Uterus (tissue), 4 donors: Measurements from ENCODE around the gene CAMK2D. TPM values are rescaled to one million over a fixed set of nuclear protein-coding genes. Genes with fewer than 3 reads are reported as not detected.

ENCODE experiments used
- DNase-seq, 2 donors: peaks; one replicate each; pipeline ENCODE4 v3.0.0-alpha.2; 2019 to 2020
- H3K27ac ChIP-seq, 2 donors: fragments of 200-600 bp; sonication (generic); 1 replicate in 1 of 2; 2 replicates in 1 of 2; pipeline ENCODE4 v1.5.1; 2016 to 2018
- H3K27me3 ChIP-seq, 2 donors: fragments of 200-600 bp; sonication (generic); one replicate each; pipeline ENCODE4 v1.5.1; 2018 to 2019; ENCODE audit warnings: control low read depth in 1 of 2
- H3K36me3 ChIP-seq, 2 donors: fragments of 200-600 bp; sonication (generic); one replicate each; pipeline ENCODE4 v1.5.1; 2019; ENCODE audit warnings: control low read depth in 1 of 2
- H3K4me1 ChIP-seq, 2 donors: fragments of 200-600 bp; sonication (generic); one replicate each; pipeline ENCODE4 v1.5.1; 2018 to 2019; ENCODE audit warnings: control low read depth in 1 of 2
- H3K4me3 ChIP-seq, 2 donors: fragments of 200-600 bp; sonication (generic); 1 replicate in 1 of 2; 2 replicates in 1 of 2; pipeline ENCODE4 v1.5.1; 2018 to 2019; ENCODE audit warnings: mild to moderate bottlenecking in 1 of 2
- H3K9me3 ChIP-seq, 2 donors: fragments of 200-600 bp; sonication (generic); one replicate each; pipeline ENCODE4 v1.5.1; 2019; ENCODE audit warnings: control low read depth in 1 of 2
- CTCF ChIP-seq, 4 experiments: fragments of 200-600 bp in 2 of 4; fragments of 450-650 bp in 2 of 4; sonication (generic) in 2 of 4; IDR thresholded peaks; one replicate each; pipeline ENCODE4 v1.5.1; 2016 to 2019; ENCODE audit warnings: antibody characterized with exemption in 4 of 4, mild to moderate bottlenecking in 2 of 4, moderate library complexity in 1 of 4
- POLR2A ChIP-seq, 2 donors: fragments of 450-650 bp; IDR thresholded peaks; one replicate each; pipeline ENCODE4 v1.6.1; 2016; ENCODE audit warnings: antibody characterized with exemption in 2 of 2, mild to moderate bottlenecking in 1 of 2, moderate library complexity in 1 of 2
- intact Hi-C: fragments of 100-400 bp; cut with DNase I; formaldehyde crosslinking; loops from one replicate; pipeline ENCODE4 v1.15.1; 2023; ENCODE audit warnings: low total_unique reads
- total RNA-seq, 4 donors: library from RNA; depleted of rRNA in 3 of 4; stranded (reverse); fragments of >200 nt in 3 of 4; gene quantifications; one replicate each; pipeline versions ENCODE4 v1.1.0 to v1.2.4, GENCODE V29; 2014 to 2023
- donor health status: DM: yes; HTN: yes; CAD: no.

The CAMK2D gene
- total RNA-seq, 4 donors from 2014 or later: 41.5 to 95.3 (median 54.3) TPM

- peaks cover 0 to under 1% of the 10 kb centered on the region in 2 donors for H3K4me1 ChIP-seq
- DNase-seq: no peak
- TF ChIP-seq CTCF (IDR thresholded peaks at IDR 0.05) (no peak), POLR2A (IDR thresholded peaks at IDR 0.05) (no peak)
- intact Hi-C loops: no loop called here
- H3K27me3 ChIP-seq: no peaks in the 10 kb centered on the region
- H3K36me3 ChIP-seq: no peaks in the 10 kb centered on the region
- H3K27ac ChIP-seq: no peak overlapping the region
- no peaks in the 10 kb centered on the region for H3K9me3 ChIP-seq
- no peak overlapping the region for H3K4me3 ChIP-seq
These were observed 299.3 kb downstream of the CAMK2D start for GRCh38 chr4:113462286-113462685.

- intact Hi-C loops: no loop called here
- TF ChIP-seq CTCF (IDR thresholded peaks at IDR 0.05) (no peak), POLR2A (IDR thresholded peaks at IDR 0.05) (no peak)
- no peak for DNase-seq
- Histone ChIP-seq H3K4me1 (no peaks in the 10 kb centered on the region), H3K27ac (no peak overlapping the region), H3K4me3 (no peak overlapping the region), H3K27me3 (no peaks in the 10 kb centered on the region), H3K9me3 (no peaks in the 10 kb centered on the region), H3K36me3 (no peaks in the 10 kb centered on the region)
These were observed 300.3 kb downstream of the CAMK2D start for GRCh38 chr4:113461281-113461680.

GRCh38 chr4:113457886-113458285 lies 303.7 kb downstream of the CAMK2D start:
- Histone ChIP-seq H3K27me3 (no peaks in the 10 kb centered on the region), H3K4me3 (no peak overlapping the region), H3K36me3 (no peaks in the 10 kb centered on the region), H3K9me3 (no peaks in the 10 kb centered on the region), H3K27ac (no peak overlapping the region), H3K4me1 (no peaks in the 10 kb centered on the region)
- TF ChIP-seq POLR2A (IDR thresholded peaks at IDR 0.05) (no peak), CTCF (IDR thresholded peaks at IDR 0.05) (no peak)
- DNase-seq: no peak
- intact Hi-C loops: no loop called here

GRCh38 chr4:113457121-113457520 lies 304.4 kb downstream of the CAMK2D start:
- TF ChIP-seq CTCF (IDR thresholded peaks at IDR 0.05) (no peak), POLR2A (IDR thresholded peaks at IDR 0.05) (no peak)
- Histone ChIP-seq H3K4me1 (no peaks in the 10 kb centered on the region), H3K4me3 (no peak overlapping the region), H3K27me3 (no peaks in the 10 kb centered on the region), H3K9me3 (no peaks in the 10 kb centered on the region), H3K36me3 (no peaks in the 10 kb centered on the region), H3K27ac (no peak overlapping the region)
- intact Hi-C loops: no loop called here
- no peak for DNase-seq

- Histone ChIP-seq H3K36me3 (no peaks in the 10 kb centered on the region), H3K4me1 (no peaks in the 10 kb centered on the region), H3K9me3 (no peaks in the 10 kb centered on the region), H3K4me3 (no peak overlapping the region), H3K27ac (no peak overlapping the region), H3K27me3 (no peaks in the 10 kb centered on the region)
- intact Hi-C loops: no loop called here
- TF ChIP-seq POLR2A (IDR thresholded peaks at IDR 0.05) (no peak), CTCF (IDR thresholded peaks at IDR 0.05) (no peak)
- no peak for DNase-seq
These were observed 306.5 kb downstream of the CAMK2D start for GRCh38 chr4:113455061-113455460.
